Measurements from ENCODE around the gene DCK.
"Not testable (repeated sequence)": the region's sequence is repeated elsewhere in the genome, so short reads cannot be mapped to it uniquely, and the experiment has no call there.

DNA sequence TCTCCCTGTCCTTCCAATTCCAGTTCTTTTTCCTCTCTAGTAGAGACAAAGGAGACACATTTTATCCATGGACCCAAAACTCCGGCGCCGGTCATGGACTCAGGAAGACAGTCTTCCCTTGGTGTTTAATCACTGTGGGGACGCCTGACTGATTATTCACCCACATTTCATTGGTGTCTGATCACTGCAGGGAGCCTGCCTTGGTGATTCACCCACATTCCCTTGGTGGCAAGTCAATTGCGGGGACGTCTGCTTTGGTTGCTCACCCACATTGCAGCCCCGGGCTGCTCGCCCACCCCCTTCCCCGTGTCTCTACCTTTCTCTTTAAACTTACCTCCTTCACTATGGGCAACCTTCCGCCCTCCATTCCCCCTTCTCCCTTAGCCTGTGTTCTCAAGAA, 38.7 kb downstream of the DCK start:
- TF ChIP-seq POLR2AphosphoS5 (IDR thresholded peaks at IDR 0.05; ENCODE audit: low read depth, low read length); TAF1 (IDR thresholded peaks at IDR 0.05; ENCODE audit: low read depth, low read length); POLR2A (IDR thresholded peaks at IDR 0.05; ENCODE audit: low read depth, low read length); PAX5 (IDR thresholded peaks at IDR 0.05; ENCODE audit: insufficient read depth, low read length, severe bottlenecking): not testable (repeated sequence)

Measured in GM12891 (cell line).